HG03575 (cell line): ENCODE results near the gene HUWE1.
A peak's percentile ranks its signal among the peaks of the same experiment; 100 is the strongest.

Experiments
- ATAC-seq: cut with Tn5 transposase; IDR thresholded peaks from one replicate; pipeline ENCODE4 v1.9.1; 2021; ENCODE audit not compliant: unreplicated experiment, insufficient number of reproducible peaks, low FRiP score; ENCODE audit errors: extremely low read depth

The HUWE1 gene

GRCh38 chrX:53688300-53688699 is 1.8 kb upstream of the HUWE1 start:
- ATAC-seq = no peak

- no peak for ATAC-seq
Observed at GRCh38 chrX:53685711-53686110, 808 bp downstream of the HUWE1 start.

GRCh38 chrX:53684415-53685192 is 1.9 kb downstream of the HUWE1 start:
- ATAC-seq = no peak

DNA sequence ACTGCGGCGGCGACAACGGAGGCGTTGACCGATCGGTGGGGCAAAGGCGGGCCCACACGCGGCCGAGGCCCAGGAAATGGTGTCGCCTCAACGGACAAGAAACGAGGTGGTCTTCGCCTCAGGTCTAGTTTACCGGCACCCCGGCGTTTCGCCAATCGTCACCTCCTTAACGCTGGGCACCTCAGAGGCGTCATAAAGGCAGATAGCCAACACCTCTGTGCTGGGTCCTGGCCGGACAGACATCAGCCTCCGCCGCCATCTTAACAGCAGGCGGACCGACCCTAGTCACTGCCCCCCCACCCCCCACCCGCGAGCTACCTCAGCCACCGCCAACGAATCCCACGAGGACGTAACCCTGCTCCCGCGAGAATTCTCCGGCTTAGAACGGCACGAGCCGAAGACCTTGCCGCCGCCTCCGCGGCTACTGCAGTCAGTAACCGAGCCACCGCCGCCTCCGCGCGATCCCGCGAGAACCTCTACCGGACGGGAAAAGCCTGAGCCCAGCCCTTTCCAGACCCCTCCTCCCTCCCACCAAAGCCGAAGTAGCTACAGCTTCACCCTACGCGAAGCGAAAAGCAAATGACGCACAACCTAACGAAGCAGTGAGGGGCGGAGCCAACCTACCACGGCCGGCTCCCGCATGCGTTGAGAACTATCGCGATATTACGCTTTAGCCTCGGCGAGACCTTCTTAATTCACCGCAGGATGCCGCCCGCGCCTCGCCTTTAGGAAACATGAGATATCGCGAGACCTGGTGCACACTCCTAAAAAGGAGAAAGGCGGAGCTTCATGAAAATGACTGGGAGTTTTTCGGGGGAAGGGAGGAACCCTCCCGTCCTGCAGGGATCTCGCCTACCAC is 2.7 kb downstream of the HUWE1 start:
- ATAC-seq = peak; percentile 46

GRCh38 chrX:53682885-53683555 is 3.5 kb downstream of the HUWE1 start:
- no peak for ATAC-seq

GRCh38 chrX:53681661-53682060 is 4.9 kb downstream of the HUWE1 start:
- ATAC-seq = no peak

DNA sequence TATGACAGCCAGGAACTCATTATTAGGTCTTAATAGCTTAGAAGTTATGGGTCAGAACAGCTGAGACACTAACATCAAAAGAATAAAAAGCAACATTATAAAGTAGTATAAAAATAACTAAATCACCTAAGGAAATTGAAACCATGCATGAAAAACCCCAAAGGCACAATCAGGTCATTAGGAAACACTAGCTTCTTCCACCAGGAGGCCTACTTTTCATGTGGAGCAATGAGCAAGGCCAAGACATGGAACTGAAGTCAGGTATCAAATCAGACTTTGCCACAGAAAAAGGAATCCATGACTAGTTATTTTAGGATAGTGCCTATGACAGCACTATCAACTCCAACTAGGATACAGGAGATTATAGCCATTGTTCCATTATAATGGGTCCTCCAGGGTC is 7.9 kb downstream of the HUWE1 start:
- no peak for ATAC-seq

GRCh38 chrX:53677286-53677685 is 9.2 kb downstream of the HUWE1 start:
- ATAC-seq = no peak

DNA sequence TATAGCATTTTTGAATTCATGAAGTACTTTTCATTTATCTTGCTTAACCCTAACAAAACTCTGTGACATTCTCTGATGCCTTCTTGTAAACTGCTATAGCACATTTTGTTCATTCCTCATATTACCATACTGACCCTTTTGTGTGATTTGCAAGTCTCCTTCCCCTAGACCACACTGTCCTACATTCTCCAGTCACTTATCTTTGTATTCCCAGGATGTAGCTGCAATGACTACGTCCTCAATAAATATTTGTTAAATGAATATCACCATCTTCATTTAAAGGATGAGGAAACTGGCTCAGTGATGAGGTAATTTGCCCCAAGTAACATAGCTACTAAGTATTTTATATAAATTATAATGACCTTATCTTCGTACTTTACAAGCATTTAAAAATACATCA is 11.9 kb downstream of the HUWE1 start:
- ATAC-seq = no peak

DNA sequence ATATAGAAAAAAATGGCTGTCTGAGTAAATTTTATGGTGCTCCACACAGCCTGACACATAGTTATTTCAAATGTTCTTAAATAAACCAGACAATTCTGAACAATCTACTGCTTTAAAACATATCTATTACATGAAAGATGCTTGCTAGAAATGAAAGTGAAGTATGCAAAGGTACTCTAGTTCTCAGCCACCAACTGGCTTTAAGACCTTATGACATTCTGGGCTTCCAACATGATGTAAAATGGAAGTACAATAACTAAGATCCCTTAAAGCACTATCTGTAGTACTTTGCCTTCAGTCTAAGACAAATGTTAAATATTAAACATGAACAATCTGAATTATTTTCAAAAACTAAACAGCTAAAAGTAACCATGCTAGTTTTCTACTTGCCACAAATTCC is 17.3 kb downstream of the HUWE1 start:
- ATAC-seq = no peak

DNA sequence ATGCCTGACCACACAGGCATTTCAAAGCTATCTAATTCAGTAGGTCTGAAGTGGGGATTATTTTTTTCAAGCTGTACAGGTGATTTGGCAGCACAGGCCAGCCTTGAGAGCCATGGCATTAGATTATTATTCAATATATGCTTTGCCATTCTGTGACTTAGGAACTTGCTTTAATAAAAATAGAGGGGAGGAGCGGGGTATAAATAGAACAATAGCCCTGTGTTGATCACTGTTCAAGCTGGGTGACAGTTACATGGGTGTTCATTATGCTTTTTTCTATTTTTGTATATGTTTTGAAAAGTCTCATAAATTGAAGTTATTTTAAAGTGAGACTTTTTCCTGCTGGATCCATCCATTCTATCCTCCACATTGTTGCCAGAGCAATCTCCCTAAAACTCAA is 20.3 kb downstream of the HUWE1 start:
- ATAC-seq = no peak

- ATAC-seq = no peak
Observed at GRCh38 chrX:53660004-53660403, 26.5 kb downstream of the HUWE1 start.

DNA sequence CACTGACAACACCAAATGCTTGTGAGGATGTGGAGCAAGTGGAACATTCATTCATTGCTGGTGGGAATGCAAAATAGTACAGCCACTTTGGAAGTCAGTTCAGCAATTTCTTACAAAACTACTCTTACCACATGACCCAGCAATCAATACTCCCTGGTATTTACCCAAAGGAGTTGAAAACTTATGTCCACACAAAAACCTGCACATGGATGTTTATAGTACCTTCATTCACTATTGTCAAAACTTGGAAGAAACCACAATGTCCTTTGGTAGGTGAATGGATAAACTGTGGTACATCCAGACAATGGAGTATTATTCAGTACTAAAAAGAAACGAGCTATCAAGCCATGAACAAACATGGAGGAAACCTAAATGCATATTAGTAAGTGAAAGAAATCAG is 27.5 kb downstream of the HUWE1 start:
- ATAC-seq = no peak

GRCh38 chrX:53656845-53657244 is 29.7 kb downstream of the HUWE1 start:
- no peak for ATAC-seq

- no peak for ATAC-seq
Observed at GRCh38 chrX:53654376-53654775, 32.1 kb downstream of the HUWE1 start.

- no peak for ATAC-seq
Observed at GRCh38 chrX:53644751-53645150, 41.8 kb downstream of the HUWE1 start.

- ATAC-seq = no peak
Observed at GRCh38 chrX:53642337-53642736, 44.2 kb downstream of the HUWE1 start.

DNA sequence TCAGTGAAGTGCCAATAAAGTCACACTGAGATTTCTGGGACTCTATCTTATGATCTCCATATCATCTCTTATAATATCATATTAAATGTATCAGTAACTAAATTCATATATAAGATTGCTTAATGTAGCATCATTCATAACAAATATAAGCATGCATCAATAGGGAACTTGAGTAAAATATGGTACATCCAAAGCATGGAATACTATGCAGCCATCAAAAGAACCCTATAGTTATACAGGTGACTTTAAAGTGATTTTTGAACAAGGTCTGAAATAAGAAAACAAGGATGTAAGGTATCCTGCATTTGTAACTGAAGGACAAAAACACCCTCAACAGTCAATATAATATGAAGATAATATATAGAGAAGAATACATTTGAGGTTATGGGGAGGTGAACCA is 47.3 kb downstream of the HUWE1 start:
- no peak for ATAC-seq

DNA sequence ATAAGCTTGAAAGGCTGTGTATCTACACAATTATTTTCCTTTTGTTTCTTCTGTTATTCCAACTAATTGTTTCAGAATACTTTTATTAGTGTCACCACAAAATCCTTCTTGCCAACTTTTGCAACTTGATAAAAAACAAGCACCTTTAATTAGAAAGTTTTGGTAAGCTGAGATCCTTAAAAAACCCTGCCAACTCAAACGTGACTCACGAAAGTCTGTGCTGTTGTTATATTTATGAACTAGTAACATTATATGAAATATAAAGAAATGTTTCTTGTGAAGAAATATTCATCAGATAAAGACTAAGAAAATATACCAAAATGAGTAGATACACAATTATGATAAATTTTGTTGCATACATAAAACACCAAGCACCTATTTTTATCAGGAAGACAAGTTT is 49.0 kb downstream of the HUWE1 start:
- no peak for ATAC-seq

- no peak for ATAC-seq
Observed at GRCh38 chrX:53631156-53631555, 55.4 kb downstream of the HUWE1 start.
